Muscle layer of duodenum (tissue), 2 donors: ENCODE results near the gene AKNA.
"Not testable (repeated sequence)": the region's sequence is repeated elsewhere in the genome, so short reads cannot be mapped to it uniquely, and the experiment has no call there.

Source experiments
- H3K27ac ChIP-seq: one replicate; pipeline ENCODE4 v1.7.0; 2013; ENCODE audit warnings: mild to moderate bottlenecking, low read length
- H3K27me3 ChIP-seq: one replicate; pipeline ENCODE4 v1.7.0; 2013; ENCODE audit warnings: low read depth, mild to moderate bottlenecking, control low read depth, low read length
- H3K36me3 ChIP-seq, 2 donors: one replicate each; pipeline ENCODE4 v1.7.0; 2013; ENCODE audit warnings: low read length in 2 of 2, control low read depth in 1 of 2, mild to moderate bottlenecking in 1 of 2; ENCODE audit not compliant: insufficient read depth in 2 of 2, control insufficient read depth in 1 of 2
- H3K4me1 ChIP-seq, 2 donors: one replicate each; pipeline ENCODE4 v1.7.0; 2013; ENCODE audit warnings: low read length in 2 of 2, mild to moderate bottlenecking in 2 of 2, control low read depth in 1 of 2, moderate library complexity in 1 of 2; ENCODE audit not compliant: insufficient read depth in 2 of 2, control insufficient read depth in 1 of 2
- H3K4me3 ChIP-seq, 2 donors: one replicate each; pipeline ENCODE4 v1.7.0; 2013; ENCODE audit warnings: low read length in 2 of 2, low read depth in 1 of 2, mild to moderate bottlenecking in 1 of 2
- H3K9me3 ChIP-seq, 2 donors: one replicate each; pipeline ENCODE4 v1.7.0; 2013; ENCODE audit warnings: low read length in 2 of 2, control low read depth in 1 of 2, mild to moderate bottlenecking in 1 of 2; ENCODE audit not compliant: control insufficient read depth in 1 of 2
- donor health status: healthy.

The AKNA gene

DNA sequence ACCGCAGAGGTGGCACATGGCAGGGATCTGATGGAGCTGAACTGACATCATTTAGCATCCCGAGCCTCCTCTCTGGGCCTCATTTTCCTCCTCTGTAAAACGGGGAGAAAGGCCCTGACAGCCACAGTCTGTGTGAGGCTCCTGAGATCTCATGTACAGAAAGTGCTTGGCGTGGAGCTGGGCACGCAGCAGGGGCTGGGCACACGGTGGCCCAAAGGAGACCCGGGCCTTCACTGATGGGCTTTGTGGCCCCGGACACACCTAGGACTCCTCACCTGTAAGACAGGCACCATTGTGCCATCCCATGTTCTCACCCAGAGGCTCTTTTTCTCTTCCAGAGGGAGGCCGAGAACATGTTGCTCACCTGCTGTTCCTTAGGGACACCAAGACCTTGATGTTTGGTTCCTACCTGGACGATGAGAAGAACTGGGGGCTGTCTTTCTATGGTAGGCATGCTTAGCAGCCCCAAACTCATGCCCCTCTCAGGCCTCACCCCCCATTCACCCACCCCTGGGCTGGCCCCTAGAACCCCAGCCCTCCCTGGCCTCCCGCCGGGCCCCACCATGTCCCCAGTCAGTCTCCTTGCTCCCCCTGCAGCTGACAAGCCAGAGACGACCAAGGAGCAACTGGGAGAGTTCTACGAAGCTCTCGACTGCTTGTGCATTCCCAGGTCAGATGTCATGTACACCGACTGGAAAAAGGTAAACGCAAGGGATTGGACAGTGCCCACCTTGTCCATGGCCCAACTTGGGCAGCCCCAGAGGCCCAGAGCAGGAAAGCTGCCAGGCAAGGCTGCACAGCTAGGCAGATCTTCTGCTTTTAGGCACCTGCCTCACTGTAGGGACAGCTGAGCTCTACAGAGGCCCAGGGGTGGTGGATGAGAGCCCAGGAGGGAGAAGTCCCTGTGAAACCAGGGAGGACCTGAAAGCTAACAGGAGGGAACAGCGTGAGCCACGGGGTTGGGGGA is 56.3 kb downstream of the AKNA start:
- H3K4me1 ChIP-seq, H3K9me3 ChIP-seq, H3K4me3 ChIP-seq, H3K27me3 ChIP-seq, H3K27ac ChIP-seq: not testable (repeated sequence)
- H3K36me3 ChIP-seq = peaks cover 5 to 13% of the 10 kb centered on the region in 2 donors

GRCh38 chr9:114330636-114331035 is 57.1 kb downstream of the AKNA start:
- no peak overlapping the region for H3K4me3 ChIP-seq
- H3K27me3 ChIP-seq = no peaks in the 10 kb centered on the region
- H3K9me3 ChIP-seq = no peaks in the 10 kb centered on the region
- peaks cover 0 to 4% of the 10 kb centered on the region in 2 donors for H3K36me3 ChIP-seq
- no peaks in the 10 kb centered on the region for H3K4me1 ChIP-seq
- no peak overlapping the region for H3K27ac ChIP-seq

DNA sequence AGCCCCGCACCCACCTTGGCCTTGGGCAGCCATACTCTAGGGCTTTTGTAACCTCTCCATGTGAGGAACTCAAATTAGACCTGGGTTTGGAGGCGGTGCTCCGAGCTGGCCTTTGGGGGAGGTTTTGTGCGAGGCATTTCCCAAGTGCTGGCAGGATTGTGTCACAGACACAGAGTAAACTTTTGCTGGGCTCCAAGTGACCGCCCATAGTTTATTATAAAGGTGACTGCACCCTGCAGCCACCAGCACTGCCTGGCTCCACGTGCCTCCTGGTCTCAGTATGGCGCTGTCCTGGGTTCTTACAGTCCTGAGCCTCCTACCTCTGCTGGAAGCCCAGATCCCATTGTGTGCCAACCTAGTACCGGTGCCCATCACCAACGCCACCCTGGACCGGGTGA is 58.2 kb downstream of the AKNA start, which contains the start of gene ORM2:
Gene ORM2, plus strand, starts transcription at position 245 of the 398 bp plus-strand sequence. Its CDS starts 36 bp downstream, at position 281.
- H3K36me3 ChIP-seq, H3K4me3 ChIP-seq, H3K4me1 ChIP-seq: not testable (repeated sequence)

DNA sequence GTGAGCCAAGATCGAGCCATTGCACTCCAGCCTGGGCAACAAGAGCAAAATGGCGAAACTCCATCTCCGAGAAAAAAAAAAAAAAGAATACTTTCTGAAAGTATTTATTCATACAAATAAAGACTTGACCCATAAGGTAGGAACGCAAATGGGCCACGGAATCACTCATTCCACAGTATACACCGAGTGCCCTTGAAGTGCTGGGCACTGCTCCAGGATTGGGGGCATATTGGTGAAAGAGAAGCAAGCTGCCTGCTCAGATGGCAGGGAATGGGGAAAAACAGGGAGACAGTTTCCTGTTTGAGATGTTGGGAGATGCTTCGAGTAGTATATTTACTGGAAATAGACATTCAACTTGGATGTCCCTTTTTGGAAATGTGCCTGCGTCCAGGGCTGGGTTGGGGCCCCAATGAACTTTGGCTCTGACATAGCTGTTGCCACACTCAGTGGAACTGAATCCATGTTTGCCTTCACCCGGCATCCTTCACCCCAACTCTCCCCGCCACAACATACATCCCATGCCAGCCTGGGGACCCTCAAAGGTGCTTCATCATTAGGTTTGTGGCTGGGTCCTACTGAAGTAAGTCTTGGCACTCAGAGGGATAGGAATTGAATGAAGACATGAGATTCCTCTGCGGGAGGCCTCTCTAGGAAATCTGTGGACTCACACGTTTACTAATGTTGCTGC is 58.7 kb downstream of the AKNA start:
- H3K27ac ChIP-seq, H3K9me3 ChIP-seq, H3K27me3 ChIP-seq, H3K4me3 ChIP-seq, H3K36me3 ChIP-seq, H3K4me1 ChIP-seq: not testable (repeated sequence)

More for the DNA sequence above, 58.2 kb downstream of the AKNA start, which contains the start of gene ORM2:
- H3K27me3 ChIP-seq, H3K9me3 ChIP-seq, H3K27ac ChIP-seq: not testable (repeated sequence)

- not testable (repeated sequence) for H3K4me3 ChIP-seq, H3K4me1 ChIP-seq
Measured at GRCh38 chr9:114328357-114328820, 59.4 kb downstream of the AKNA start.

DNA sequence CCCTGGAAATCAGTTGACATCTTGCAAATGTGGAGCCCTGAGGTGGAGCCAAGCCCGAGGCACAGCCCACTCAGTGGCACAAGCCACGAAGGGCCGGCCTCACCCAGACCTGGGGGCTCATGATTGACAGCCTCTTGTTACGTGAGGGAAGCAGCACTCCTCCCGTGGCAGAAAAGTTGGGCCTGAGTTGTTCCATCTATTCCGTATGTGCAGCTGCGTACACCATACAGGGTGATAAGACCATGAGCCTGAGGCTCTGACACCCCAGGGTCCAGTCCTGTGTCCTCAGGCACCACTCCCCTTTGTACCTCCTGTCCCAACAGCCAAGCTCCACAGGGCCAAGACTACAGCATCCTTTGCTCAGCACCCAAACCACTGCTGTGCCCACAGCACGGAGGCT is 60.0 kb downstream of the AKNA start:
- H3K27me3 ChIP-seq = no peaks in the 10 kb centered on the region
- H3K4me1 ChIP-seq = no peaks in the 10 kb centered on the region
- H3K9me3 ChIP-seq = no peaks in the 10 kb centered on the region
- no peaks in the 10 kb centered on the region for H3K36me3 ChIP-seq
- H3K4me3 ChIP-seq = no peak overlapping the region
- no peak overlapping the region for H3K27ac ChIP-seq

More at GRCh38 chr9:114328357-114328820, 59.4 kb downstream of the AKNA start:
- H3K36me3 ChIP-seq, H3K27me3 ChIP-seq, H3K9me3 ChIP-seq, H3K27ac ChIP-seq: not testable (repeated sequence)

- H3K27me3 ChIP-seq, H3K4me1 ChIP-seq, H3K4me3 ChIP-seq, H3K9me3 ChIP-seq, H3K27ac ChIP-seq, H3K36me3 ChIP-seq: not testable (repeated sequence)
Measured at GRCh38 chr9:114325684-114326254, 62.0 kb downstream of the AKNA start.

GRCh38 chr9:114324965-114325364 is 62.8 kb downstream of the AKNA start:
- H3K36me3 ChIP-seq, H3K27ac ChIP-seq, H3K27me3 ChIP-seq, H3K9me3 ChIP-seq, H3K4me1 ChIP-seq, H3K4me3 ChIP-seq: not testable (repeated sequence)

DNA sequence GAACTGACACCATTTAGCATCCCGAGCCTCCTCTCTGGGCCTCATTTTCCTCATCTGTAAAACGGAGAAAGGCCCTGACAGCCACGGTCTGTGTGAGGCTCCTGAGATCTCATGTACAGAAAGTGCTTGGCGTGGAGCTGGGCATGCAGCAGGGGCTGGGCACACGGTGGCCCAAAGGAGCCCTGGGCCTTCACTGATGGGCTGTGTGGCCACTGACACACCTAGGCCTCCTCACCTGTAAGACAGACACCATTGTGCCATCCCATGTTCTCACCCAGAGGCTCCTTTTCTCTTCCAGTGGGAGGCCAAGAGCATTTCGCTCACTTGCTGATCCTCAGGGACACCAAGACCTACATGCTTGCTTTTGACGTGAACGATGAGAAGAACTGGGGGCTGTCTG is 63.3 kb downstream of the AKNA start:
- no peaks in the 10 kb centered on the region for H3K36me3 ChIP-seq
- no peak overlapping the region for H3K27ac ChIP-seq
- H3K9me3 ChIP-seq = no peaks in the 10 kb centered on the region
- no peaks in the 10 kb centered on the region for H3K4me1 ChIP-seq
- H3K27me3 ChIP-seq = no peaks in the 10 kb centered on the region
- H3K4me3 ChIP-seq = no peak overlapping the region

- H3K27me3 ChIP-seq, H3K4me3 ChIP-seq, H3K4me1 ChIP-seq, H3K27ac ChIP-seq, H3K9me3 ChIP-seq, H3K36me3 ChIP-seq: not testable (repeated sequence)
Measured at GRCh38 chr9:114323849-114324248, 63.9 kb downstream of the AKNA start.

GRCh38 chr9:114322831-114323531 is 64.8 kb downstream of the AKNA start, which contains the start of gene ORM1:
Gene ORM1 (plus strand): TSS chr9:114323098. CDS start chr9:114323134, 36 bp downstream.
- H3K9me3 ChIP-seq, H3K36me3 ChIP-seq, H3K27me3 ChIP-seq, H3K27ac ChIP-seq, H3K4me3 ChIP-seq, H3K4me1 ChIP-seq: not testable (repeated sequence)
